T-helper 1 cell treated with Interleukin-12 subunit alpha and Interleukin-12 subunit beta and Interleukin-4 antibody, amounts not matched to agents 30 ng/mL and 1 ng/mL, for 36 hours (primary cell): ENCODE data around the gene S100A7. TPM values are rescaled to one million over a fixed set of nuclear protein-coding genes. Genes with fewer than 3 reads are reported as not detected.
"Not testable (repeated sequence)": the region's sequence is repeated elsewhere in the genome, so short reads cannot be mapped to it uniquely, and the experiment has no call there.

ENCODE experiments used
- intact Hi-C: fragments of 100-400 bp; cut with micrococcal nuclease; formaldehyde crosslinking; loops from one replicate; pipeline ENCODE4 v1.15.1; 2024
- total RNA-seq: library from RNA; stranded (reverse); gene quantifications from 2 replicates; pipeline ENCODE4 v1.2.3, GENCODE V29; 2022

S100A7 gene
- total RNA-seq, 1 donor from 2014 or later, result not detected

GRCh38 chr1:153478047-153478691, 17.7 kb upstream of the S100A7 start:
- intact Hi-C loops, result no loop called here

DNA sequence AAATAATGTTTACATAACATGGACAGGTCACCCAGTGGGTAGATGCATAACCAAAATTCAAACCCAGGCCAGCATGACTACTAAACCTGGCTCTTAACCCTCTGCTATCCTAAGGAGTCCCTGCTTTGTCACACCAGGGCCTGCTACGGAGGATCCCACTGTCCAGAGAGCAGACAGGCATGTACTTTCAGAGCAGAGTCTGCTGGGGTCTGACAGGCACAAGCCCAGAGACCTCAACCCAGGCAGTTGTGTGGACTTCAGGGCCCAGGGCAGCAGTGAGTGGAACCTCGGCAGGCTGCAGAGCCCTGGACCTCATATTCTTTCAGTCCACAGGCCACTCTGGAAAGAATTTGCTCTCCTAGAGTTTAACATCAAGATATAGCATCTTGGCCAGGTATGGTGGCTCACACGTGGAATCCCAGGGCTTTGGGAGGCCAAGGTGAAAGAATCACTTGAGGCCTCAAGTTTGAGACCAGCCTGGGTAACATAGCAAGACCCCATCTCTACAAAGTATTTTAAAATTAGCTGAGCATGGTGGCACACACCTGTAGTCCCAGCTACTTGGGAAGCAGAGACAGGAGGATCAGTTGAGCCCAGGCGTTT, 16.1 kb upstream of the S100A7 start:
- intact Hi-C loops, result no loop called here

DNA sequence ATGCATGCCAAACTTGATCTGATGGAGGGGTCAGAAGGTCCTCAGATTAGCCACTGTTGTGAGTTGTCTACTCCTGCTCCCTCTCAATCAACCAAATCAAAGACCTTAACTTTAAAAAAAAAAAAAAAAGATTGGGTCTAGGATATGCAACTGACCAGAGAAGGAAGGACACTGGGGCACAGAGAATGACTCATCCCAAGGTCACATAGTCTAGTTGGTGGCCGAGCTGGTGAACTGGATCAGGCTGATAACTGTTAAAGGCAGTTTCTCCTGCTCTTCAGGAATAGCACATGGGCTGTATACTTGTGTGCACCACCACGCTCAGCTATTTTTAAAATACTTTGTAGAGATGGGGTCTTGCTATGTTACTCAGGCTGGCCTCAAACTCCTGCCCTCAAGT, 14.8 kb upstream of the S100A7 start:
- intact Hi-C loops, result no loop called here

- intact Hi-C loops, result no loop called here
These were observed 13.9 kb upstream of the S100A7 start for GRCh38 chr1:153474347-153474746.

DNA sequence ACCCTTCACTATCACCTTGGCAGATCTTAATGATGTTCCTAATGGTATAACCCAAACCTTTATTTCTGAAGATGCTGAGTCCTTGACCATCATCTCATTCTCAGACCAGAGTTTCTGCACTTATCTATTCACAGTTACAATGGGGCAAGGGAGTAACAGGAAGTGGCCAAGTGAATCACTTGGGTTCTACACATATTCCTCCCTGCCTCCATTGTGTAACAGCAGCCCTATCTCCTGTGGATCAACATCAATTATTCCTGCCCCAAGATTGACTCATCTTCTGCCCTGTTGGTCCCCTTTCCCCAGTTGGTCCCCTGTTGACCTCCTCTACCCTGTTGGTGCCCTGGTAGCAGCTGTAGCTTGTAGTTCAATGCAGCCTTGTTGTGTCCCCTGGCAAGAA, 10.3 kb upstream of the S100A7 start:
- intact Hi-C loops, result no loop called here

GRCh38 chr1:153466908-153467307, 6.5 kb upstream of the S100A7 start:
- intact Hi-C loops, result no loop called here

DNA sequence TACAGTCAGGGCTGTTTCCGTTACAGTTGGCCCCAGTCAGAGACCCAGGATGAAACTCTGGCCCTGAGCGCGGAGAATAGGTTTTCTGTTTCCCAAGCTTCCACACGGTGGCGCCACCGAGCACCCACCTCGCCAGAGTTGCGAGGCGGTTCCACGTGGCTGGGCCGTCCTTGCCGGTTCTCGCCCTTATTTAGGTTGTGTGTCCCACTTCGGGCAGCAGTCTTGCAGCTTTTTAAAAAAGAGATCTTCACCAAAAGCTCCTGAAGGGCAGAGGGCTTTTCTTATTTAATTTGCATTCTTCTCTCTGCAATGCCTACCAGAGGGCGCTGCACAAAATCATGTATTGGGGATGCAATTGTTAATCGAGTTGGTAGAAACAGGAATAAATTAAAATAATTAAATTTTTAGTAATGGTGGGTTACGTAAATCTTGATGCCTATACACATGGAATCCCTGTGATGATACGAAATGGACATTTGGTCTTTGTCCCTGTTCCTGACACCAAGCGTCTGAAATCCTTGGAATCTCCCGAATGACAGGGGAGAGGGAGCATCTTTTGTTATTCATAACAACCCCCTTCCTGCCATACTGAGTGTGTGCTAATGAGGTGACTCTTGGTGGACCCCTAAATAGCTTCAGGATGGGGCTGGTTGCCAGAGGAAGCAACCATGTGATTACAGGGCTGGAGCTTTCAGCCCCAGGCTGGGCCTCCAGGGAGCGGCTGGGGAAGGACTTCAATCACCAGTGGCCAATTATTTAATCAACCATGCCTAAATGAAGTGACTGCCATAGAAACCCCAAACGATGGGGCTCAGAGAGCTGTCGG, 5.6 kb upstream of the S100A7 start:
- intact Hi-C loops, result loop anchor here (1.0 kb wide), 2 partner anchors 29 to 114 kb away; no protein-coding TSS in a partner anchor

DNA sequence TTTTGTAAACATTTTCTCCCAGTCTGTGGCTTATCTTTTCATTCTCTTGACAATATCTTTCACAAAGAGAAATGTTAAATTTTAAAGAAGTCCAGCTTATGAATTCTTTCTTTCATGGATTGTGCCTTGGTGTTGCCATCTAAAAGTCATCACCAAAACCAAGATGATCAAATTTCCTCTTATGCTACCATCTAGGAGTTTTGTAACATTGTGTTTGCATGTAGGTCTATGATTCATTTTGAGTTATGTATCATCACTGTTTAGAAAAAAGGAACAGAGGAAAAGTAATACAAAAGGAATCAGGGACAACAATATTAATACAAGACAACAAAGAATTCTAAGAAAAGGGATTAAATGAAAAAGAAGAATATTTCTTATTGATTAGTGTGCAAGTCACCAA, 2.3 kb upstream of the S100A7 start:
- intact Hi-C loops, result not testable (repeated sequence)

- intact Hi-C loops, result no loop called here
These were observed 796 bp downstream of the S100A7 start for GRCh38 chr1:153459655-153460054.

GRCh38 chr1:153456396-153456795, 4.1 kb downstream of the S100A7 start:
- intact Hi-C loops, result no loop called here

DNA sequence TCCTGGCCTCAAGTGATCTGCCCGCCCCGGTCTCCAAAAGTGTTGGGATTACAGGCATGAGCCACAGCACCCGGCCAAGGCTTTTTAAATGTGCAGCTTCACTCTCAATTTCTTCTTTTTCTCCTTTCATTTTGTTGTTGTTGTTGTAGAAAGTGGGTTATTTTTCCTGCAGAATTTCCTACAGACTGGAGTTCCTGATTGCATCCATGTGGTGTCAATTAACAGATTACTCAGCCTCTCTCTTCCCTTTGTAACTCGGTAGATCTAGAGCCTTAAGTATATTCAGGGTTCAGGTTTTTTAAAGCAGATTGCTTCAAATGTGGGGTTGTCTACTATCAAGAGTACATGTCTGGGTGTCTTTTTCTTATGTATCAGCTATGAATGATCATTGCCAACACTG, 11.6 kb downstream of the S100A7 start:
- intact Hi-C loops, result not testable (repeated sequence)

DNA sequence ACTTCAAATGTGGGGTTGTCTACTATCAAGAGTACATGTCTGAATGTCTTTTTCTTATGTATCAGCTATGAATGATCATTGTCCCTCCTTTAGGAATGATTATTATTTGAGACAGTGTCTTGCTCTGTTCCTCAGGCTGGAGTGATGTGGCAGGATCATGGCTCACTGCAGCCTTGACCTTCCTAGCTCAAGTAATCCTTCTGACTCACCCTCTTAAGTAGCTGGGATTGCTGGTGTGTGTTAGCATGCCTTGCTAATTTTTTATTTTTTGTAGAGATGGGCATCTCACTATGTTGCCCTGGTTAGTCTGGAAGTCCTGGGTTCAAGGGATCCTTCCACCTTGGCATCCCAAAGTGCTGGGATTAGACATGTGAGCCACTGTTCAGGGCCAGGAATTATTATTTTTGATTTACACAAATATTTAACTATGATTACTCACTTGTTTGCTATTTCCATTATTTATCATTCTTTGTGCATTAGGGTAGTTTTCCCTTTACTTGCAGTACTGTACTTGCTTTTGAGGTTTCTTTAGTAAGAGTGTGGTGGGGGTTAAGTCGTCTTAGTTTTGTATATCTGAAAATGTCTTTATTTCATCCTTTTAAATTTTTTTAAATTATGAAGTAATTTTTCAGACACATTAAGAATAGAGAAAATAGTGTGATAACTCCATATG, 12.8 kb downstream of the S100A7 start:
- intact Hi-C loops, result no loop called here

GRCh38 chr1:153444078-153444477, 16.4 kb downstream of the S100A7 start:
- intact Hi-C loops, result no loop called here

DNA sequence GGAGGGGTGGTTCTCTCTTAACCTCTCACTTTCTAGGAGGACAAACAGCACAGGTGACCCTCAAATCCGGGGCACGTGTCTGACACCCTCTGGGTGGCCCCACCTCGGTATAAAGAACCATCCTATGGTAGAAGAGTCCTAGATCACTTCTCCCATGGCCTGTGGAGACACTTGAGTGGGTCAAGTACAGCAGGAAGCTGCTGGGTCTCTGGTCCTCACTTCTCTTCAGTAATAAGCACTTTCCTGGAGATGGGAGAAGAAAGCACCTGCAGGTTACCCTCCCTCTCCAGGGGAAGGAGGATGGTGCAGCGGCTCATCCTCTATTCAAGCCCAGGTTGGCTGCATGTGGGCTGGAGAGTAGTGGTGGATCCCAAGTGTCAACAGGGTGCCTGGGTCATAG, 17.0 kb downstream of the S100A7 start:
- intact Hi-C loops, result no loop called here

GRCh38 chr1:153441238-153441755, 19.2 kb downstream of the S100A7 start:
- intact Hi-C loops, result no loop called here

GRCh38 chr1:153439273-153439672, 21.2 kb downstream of the S100A7 start:
- intact Hi-C loops, result no loop called here

GRCh38 chr1:153438599-153438998, 21.9 kb downstream of the S100A7 start:
- intact Hi-C loops, result no loop called here

GRCh38 chr1:153437236-153437635, 23.2 kb downstream of the S100A7 start:
- intact Hi-C loops, result no loop called here

DNA sequence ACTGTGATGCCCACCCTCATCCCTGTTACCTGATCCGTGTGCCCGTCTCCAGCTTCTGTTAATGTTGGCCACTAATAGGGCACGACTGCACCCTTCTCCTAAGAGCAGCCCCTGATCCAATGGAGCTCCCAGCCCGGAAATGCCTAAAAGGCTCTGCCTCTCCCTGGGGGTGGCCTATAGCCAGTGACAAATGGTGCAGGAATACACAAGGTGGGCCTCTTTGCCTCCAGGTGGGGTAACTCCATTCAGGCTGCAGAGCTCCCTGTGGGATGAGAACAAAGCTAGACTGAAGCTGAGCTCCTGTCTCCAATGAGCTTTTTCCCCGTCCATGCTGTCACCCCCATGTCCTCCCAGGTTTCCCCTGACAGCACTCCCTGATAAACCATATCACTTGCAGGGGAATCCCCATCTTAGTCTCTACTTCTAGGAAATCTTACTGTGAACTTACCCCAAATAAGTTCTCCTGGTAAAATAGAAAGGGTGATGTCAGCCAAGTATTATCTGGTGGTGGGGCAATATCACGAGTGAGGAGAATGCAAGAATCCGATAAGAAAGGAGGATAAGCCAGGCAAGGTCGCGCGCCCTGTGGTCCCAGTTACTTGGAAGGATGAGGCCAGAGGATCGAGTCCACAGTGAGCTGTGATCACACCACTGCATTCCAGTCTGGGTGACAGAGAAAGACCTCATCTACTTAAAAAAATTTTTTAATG, 25.6 kb downstream of the S100A7 start:
- intact Hi-C loops, result no loop called here

- intact Hi-C loops, result no loop called here
These were observed 27.4 kb downstream of the S100A7 start for GRCh38 chr1:153432874-153433681.
